HG03196 (cell line): ENCODE measurements around the gene ADAMTS15.

Experiments used
- ATAC-seq: cut with Tn5 transposase; IDR thresholded peaks from one replicate; pipeline ENCODE4 v1.9.1; 2021; ENCODE audit not compliant: unreplicated experiment

Gene ADAMTS15

GRCh38 chr11:130416906-130417305 is 31.5 kb upstream of the ADAMTS15 start:
- no peak for ATAC-seq

GRCh38 chr11:130418210-130418609 is 30.2 kb upstream of the ADAMTS15 start:
- no peak for ATAC-seq

DNA sequence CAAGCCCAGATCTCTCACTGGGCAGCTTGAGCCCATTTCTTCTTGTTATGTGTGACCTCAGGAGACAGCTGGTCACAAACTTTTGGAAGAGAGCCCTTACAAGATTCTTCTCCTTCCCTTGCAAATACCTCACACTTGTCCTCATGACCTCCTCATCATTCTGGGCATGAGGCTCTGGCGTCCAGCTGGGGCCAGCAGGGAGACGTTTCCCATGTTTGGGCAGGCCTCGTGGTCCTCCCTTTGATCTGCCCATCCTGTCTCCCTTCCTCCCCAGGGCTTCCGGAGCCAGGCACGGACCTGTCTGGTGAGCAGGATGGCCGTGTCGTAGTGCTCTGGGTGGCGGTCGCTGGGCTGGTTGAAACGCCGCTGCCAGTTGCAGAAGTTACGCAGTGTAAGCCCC is 29.7 kb upstream of the ADAMTS15 start:
- ATAC-seq, result no peak

- no peak for ATAC-seq
Measured at GRCh38 chr11:130420478-130421198, 27.8 kb upstream of the ADAMTS15 start.

GRCh38 chr11:130421199-130421585 is 27.3 kb upstream of the ADAMTS15 start:
- ATAC-seq, result no peak

DNA sequence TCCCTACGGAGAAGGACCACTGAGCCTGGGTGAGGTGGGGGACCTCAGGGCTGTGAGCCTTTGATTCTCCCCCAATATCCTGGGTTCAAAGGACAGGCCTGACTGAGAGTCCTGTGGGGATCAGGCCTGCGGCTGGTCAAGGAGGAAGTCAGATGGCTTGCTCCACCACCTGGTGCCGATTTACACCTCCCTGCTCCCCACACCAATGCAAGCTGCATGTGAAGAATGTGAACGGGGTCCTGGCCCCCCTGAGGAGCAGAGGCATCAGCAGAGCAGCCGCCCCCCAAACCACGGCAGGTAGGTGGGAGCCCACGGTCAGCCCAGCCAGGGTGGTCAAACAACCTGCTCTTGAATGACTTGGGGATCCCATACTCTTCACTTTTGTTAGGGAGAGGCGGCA is 26.7 kb upstream of the ADAMTS15 start:
- no peak for ATAC-seq

DNA sequence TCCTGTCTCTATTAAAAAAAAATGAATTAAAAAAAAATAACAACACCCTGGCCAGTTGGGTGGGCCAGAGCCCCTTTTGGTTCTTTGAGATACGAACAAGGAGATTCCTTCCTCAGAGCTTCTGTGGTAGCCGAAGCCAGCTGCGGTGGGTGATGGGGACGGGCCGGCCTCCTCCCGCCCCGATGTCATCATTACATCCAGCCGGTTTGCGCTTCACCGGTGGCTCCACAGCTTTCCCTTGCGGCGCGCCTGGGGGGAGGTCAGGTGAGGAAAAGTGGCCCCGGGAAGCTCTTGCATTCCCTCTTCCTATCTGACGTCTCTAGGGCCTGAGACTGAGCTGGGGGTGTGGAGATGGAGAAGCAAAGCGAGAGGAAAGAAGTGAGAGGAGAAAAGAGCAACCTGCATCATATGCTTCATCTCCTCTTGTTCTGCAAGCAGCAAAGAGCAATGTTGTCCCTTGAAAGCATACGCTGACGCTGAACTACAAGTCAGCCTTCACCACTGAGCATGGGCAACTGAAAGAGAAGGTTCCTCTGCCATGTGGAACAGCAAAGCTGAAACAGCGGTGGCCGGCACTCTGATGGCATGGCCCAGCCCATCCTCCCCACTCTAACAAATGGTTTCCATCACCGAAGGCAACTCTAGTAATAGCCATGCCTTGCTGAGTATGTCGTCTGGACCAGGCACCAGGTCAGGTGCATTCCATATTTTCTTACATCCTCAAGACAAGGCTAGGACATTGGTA is 26.0 kb upstream of the ADAMTS15 start:
- no peak for ATAC-seq

DNA sequence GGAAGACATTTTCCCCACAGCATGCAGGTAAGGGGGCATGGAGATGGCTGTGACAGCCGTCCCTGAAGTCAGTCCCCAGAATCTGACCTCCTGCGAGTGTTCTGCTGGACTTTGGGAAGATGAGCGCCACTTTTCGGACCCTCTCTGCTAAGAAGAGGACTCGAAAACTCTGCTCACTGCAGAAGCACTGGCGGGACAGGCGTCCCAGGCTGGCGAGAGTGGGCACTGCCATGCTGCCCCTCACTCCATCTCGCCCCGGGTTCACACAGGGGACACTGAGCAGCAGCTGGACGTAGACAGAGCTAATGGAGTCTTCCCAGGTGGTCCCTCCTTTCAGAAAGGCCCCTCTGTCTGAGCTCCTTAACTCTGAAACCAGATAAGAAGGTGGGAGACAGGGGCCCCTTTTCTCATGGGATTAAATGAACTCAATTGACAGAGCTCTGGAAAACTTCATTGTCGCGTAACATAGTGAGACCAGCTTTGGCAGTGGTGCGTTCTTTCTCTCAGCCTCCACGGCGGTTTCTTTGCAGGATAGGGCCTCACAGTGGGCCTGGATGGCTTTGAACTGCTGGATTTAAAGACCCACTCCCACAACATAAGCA is 24.8 kb upstream of the ADAMTS15 start:
- ATAC-seq, result no peak

GRCh38 chr11:130424613-130425140 is 23.8 kb upstream of the ADAMTS15 start:
- no peak for ATAC-seq

GRCh38 chr11:130425156-130425555 is 23.3 kb upstream of the ADAMTS15 start:
- ATAC-seq, result no peak

GRCh38 chr11:130426223-130426836 is 22.1 kb upstream of the ADAMTS15 start:
- no peak for ATAC-seq

DNA sequence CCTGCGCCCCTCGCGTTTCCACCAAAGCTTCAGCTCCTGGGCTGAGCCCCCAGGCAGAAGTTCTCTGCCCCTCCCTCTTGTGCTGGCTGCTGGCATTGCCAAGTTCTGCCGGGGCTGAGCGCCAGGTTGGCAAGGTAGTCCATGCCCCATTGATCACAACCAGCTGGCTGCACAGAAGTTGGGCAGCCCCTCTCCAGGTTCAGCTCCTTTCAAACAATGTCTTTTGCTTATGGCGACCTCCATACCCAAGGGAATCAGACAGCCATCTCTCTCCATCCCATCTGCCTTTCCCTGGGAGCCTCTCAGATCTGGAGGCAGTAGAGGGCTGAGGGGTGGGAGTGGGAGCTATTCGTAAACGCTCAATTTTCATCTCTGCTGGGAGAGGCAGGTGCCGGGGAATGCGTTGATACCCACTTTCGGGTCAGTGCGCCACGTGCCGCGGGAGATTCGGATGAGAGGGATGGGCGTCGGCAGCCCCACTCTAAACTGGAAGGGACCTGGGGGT is 21.6 kb upstream of the ADAMTS15 start:
- ATAC-seq, result no peak

DNA sequence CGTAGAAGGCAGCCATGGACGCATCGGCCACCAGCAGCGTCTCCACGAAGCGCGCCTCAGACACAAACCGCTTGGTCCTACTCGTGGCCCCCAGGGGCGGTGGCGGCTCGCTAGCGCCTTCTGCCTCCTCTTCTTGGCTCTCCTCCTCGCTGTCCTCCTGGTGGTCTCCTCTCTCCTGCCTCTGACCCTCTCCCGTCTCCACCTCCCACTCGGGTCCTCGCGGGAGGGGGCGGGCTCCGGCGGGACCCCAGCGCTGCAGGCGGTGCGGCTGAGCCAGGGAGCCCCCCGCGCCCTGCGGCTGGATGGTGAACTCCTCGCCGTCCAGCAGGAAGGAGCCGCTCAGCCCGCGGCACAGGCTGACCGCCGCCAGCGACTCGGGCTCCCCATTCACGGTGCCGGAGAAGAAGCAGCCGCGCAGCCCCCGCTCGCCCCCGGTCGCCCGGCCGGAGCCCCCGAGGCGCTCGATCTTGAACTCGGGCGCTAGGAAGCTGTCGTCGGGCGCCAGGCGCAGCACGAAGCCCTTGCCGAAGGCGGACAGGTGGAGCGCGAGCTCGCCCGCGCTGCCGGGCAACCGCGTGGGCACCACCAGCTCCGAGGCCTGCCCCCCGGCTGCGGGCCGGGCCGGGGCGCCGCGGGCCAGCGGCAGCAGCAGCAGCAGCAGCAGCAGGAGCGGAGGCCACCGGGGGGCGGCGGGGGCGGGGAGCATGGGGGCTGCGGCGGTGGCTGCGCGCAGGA is 20.7 kb upstream of the ADAMTS15 start:
- no peak for ATAC-seq

- no peak for ATAC-seq
Measured at GRCh38 chr11:130428316-130429119, 19.9 kb upstream of the ADAMTS15 start, which contains the start of gene ADAMTS8. ADAMTS8 (minus strand) TSS chr11:130428609; CDS start chr11:130428286, 323 bp downstream.

DNA sequence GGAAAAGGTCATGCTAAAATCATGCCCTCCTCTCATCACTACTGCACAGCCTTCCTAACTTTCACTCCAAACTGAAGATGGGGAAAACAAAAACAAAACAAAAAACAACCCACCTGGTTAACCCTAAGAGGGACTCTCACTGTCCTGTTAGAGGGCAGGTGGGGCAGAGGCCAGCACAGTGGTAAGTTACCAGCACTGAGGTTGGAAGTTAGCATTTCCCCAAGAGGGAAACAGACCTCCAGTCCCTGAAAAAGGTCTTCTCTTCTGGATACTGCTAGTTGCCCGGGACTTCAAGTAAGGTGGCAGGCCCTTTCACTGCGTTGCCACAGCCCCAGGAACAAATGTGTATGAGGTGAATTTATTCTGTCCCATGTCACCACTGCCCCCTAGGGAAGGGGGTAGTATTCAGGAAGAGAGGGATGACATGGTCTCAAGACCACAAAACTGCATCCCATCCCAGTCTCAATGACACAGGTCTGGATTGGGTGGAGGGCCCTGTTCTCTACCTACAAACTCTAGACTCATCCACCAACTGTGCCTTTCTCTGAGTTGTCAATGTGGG is 19.2 kb upstream of the ADAMTS15 start:
- no peak for ATAC-seq

DNA sequence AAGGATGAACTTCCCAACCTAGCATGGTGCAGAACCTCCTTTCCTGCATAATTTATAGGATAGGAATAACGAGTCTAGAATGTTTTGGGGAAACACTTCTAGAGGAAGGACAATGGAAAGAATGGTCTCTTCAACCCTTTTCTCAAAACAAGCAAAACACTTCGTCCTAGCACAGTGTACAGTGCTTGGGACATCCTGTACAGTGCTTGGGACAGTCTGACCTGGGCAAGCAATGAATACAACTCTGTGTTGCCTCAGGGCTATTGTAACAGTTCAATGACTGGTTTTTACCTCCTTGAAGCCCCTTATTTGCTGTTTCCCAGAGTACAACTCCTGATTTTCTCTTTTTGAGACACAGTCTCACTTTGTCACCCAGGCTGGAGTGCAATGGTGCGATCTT is 18.5 kb upstream of the ADAMTS15 start:
- ATAC-seq, result no peak

- peak; percentile 53 for ATAC-seq
Measured at GRCh38 chr11:130431331-130431773, 17.1 kb upstream of the ADAMTS15 start.

- ATAC-seq, result no peak
Measured at GRCh38 chr11:130431801-130432200, 16.6 kb upstream of the ADAMTS15 start.

DNA sequence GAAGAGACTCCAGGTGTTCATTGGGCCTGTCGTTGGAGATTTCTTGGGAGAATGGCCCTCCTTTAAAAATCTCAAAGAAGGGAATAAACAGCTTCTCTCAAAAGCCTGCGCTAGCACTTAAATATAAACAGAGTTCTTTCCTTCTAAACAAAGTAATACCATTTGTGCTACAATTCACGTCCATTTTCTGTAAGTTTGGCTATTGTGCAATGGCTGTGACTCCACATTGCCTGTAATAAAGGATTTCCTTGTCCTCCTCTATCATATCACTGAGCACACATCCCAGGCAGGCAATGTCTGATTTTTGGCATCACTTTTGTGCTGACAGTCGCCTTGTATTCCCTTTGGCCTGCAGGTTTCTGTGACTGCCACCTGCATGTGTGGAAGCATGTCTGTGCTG is 15.1 kb upstream of the ADAMTS15 start:
- no peak for ATAC-seq
